Measurements from ENCODE around the gene LCP1. TPM values are rescaled to one million over a fixed set of nuclear protein-coding genes. Genes with fewer than 3 reads are reported as not detected.

Gene LCP1
- total and polyA plus RNA-seq, 2 donors from 2014 or later: 5.6 to 73.5 TPM

- Histone ChIP-seq H3K9ac (ENCODE audit: low read length in 3 of 3) (no peak overlapping the region), H3K9me3 (ENCODE audit: control insufficient read depth in 2 of 3, insufficient read depth in 1 of 3, low read length in 3 of 3) (no peaks in the 10 kb centered on the region), H3K36me3 (ENCODE audit: control insufficient read depth in 2 of 3, insufficient read depth in 3 of 3, low read length in 3 of 3) (no peaks in the 10 kb centered on the region), H3K27ac (ENCODE audit: low read depth in 2 of 2, low read length in 2 of 2) (no peak overlapping the region), H3K4me1 (ENCODE audit: control insufficient read depth in 2 of 3, insufficient read depth in 2 of 3, low read depth in 1 of 3, low read length in 3 of 3) (no peaks in the 10 kb centered on the region), H3K27me3 (ENCODE audit: control insufficient read depth, insufficient read depth, low read length) (no peaks in the 10 kb centered on the region), H3K4me3 (ENCODE audit: low read length in 3 of 3) (no peak overlapping the region)
- intact Hi-C loops (cut with DNase I): no loop called here
- FAIRE-seq (no peak), DNase-seq (no peak)
- TF ChIP-seq CTCF (IDR thresholded peaks at IDR 0.05; ENCODE audit: borderline replicate concordance, extremely low read depth, insufficient read depth): no peak
These were observed 68.4 kb downstream of the LCP1 start for GRCh38 chr13:46113596-46113995.

DNA sequence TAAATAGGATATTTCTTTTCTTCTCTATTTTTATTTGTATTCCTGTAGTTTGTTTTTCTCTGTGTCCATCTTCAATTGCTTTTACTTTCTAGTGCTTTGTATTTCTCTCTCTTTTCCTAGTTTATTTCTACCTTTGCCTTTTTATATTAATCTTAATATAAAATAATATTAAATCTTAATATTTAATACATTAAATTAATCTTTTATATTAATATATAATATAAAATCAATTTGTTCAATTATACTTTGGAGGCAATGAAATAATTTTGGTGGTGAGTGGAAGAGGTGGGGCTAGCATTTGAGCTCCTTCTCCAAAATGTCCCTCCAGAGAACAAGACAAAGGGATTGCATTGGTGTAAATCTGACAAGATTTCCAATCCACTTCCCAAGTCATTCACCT lies 70.8 kb downstream of the LCP1 start:
- peak; percentile 8 for FAIRE-seq
- no peak overlapping the region for H3K9ac ChIP-seq (ENCODE audit: low read length in 3 of 3)
- no peak for DNase-seq
- intact Hi-C loops (cut with DNase I): no loop called here
- H3K4me1 ChIP-seq (ENCODE audit: control insufficient read depth in 2 of 3, insufficient read depth in 2 of 3, low read depth in 1 of 3, low read length in 3 of 3): no peaks in the 10 kb centered on the region
- H3K9me3 ChIP-seq (ENCODE audit: control insufficient read depth in 2 of 3, insufficient read depth in 1 of 3, low read length in 3 of 3): no peaks in the 10 kb centered on the region
- no peak overlapping the region for H3K27ac ChIP-seq (ENCODE audit: low read depth in 2 of 2, low read length in 2 of 2)
- H3K36me3 ChIP-seq (ENCODE audit: control insufficient read depth in 2 of 3, insufficient read depth in 3 of 3, low read length in 3 of 3): no peaks in the 10 kb centered on the region
- H3K27me3 ChIP-seq (ENCODE audit: control insufficient read depth, insufficient read depth, low read length): no peaks in the 10 kb centered on the region
- no peak overlapping the region for H3K4me3 ChIP-seq (ENCODE audit: low read length in 3 of 3)
- no peak for TF ChIP-seq CTCF (IDR thresholded peaks at IDR 0.05; ENCODE audit: borderline replicate concordance, extremely low read depth, insufficient read depth)

DNA sequence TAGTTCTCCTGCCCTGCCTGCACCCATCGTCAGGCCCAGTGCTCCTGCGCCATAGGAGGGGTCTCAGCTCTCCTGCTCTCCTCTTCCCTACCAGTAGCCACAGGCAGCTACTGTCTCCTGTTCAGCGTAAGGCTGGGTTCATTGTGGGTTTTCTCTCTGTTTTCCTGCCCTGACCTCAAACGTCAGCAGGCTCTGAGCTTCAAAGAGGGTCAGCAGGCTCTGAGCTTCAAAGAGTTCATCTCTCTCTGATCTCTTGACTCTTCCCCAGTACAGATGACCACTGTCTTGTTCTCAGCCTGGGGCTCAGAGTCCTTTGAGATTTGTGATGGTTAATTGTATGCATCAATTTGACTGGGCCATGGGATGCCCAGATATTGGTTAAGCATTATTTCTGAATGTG lies 72.5 kb downstream of the LCP1 start:
- Histone ChIP-seq H3K36me3 (ENCODE audit: control insufficient read depth in 2 of 3, insufficient read depth in 3 of 3, low read length in 3 of 3) (no peaks in the 10 kb centered on the region), H3K27me3 (ENCODE audit: control insufficient read depth, insufficient read depth, low read length) (no peaks in the 10 kb centered on the region), H3K9ac (ENCODE audit: low read length in 3 of 3) (no peak overlapping the region), H3K9me3 (ENCODE audit: control insufficient read depth in 2 of 3, insufficient read depth in 1 of 3, low read length in 3 of 3) (no peaks in the 10 kb centered on the region), H3K4me1 (ENCODE audit: control insufficient read depth in 2 of 3, insufficient read depth in 2 of 3, low read depth in 1 of 3, low read length in 3 of 3) (no peaks in the 10 kb centered on the region), H3K4me3 (ENCODE audit: low read length in 3 of 3) (no peak overlapping the region), H3K27ac (ENCODE audit: low read depth in 2 of 2, low read length in 2 of 2) (no peak overlapping the region)
- DNase-seq (no peak), FAIRE-seq (no peak)
- intact Hi-C loops (cut with DNase I): no loop called here
- TF ChIP-seq CTCF (IDR thresholded peaks at IDR 0.05; ENCODE audit: borderline replicate concordance, extremely low read depth, insufficient read depth): no peak

GRCh38 chr13:46106839-46107371 lies 75.1 kb downstream of the LCP1 start:
- FAIRE-seq: no peak
- TF ChIP-seq CTCF (IDR thresholded peaks at IDR 0.05; ENCODE audit: borderline replicate concordance, extremely low read depth, insufficient read depth): no peak

More at GRCh38 chr13:46106839-46107371, 75.1 kb downstream of the LCP1 start:
- Histone ChIP-seq H3K9ac (ENCODE audit: low read length in 3 of 3) (no peak overlapping the region), H3K27me3 (ENCODE audit: control insufficient read depth, insufficient read depth, low read length) (no peaks in the 10 kb centered on the region), H3K36me3 (ENCODE audit: control insufficient read depth in 2 of 3, insufficient read depth in 3 of 3, low read length in 3 of 3) (no peaks in the 10 kb centered on the region), H3K4me3 (ENCODE audit: low read length in 3 of 3) (no peak overlapping the region), H3K4me1 (ENCODE audit: control insufficient read depth in 2 of 3, insufficient read depth in 2 of 3, low read depth in 1 of 3, low read length in 3 of 3) (no peaks in the 10 kb centered on the region), H3K9me3 (ENCODE audit: control insufficient read depth in 2 of 3, insufficient read depth in 1 of 3, low read length in 3 of 3) (no peaks in the 10 kb centered on the region), H3K27ac (ENCODE audit: low read depth in 2 of 2, low read length in 2 of 2) (no peak overlapping the region)
- no peak for DNase-seq
- intact Hi-C loops (cut with DNase I): no loop called here
